Effector memory CD4-positive, alpha-beta T cell (primary cell): ENCODE results near the gene ABCF2.

Experiments
- DNase-seq, 3 donors: peaks; one replicate each; pipeline ENCODE4 v3.0.0-alpha.2; 2020
- H3K27ac ChIP-seq: 2 replicates; pipeline ENCODE4 v1.7.0; 2013; ENCODE audit warnings: mild to moderate bottlenecking, low read length, moderate library complexity; ENCODE audit not compliant: insufficient read depth, poor library complexity, severe bottlenecking
- H3K27me3 ChIP-seq: replicated peaks from 2 replicates; pipeline ENCODE4 v1.7.0; 2013; ENCODE audit warnings: mild to moderate bottlenecking, low read length; ENCODE audit not compliant: insufficient read depth, control insufficient read depth, poor library complexity, severe bottlenecking
- H3K36me3 ChIP-seq: 2 replicates; pipeline ENCODE4 v1.7.0; 2013; ENCODE audit warnings: mild to moderate bottlenecking, low read length, moderate library complexity; ENCODE audit not compliant: control insufficient read depth, insufficient read depth
- H3K4me1 ChIP-seq: 2 replicates; pipeline ENCODE4 v1.7.0; 2013; ENCODE audit warnings: low read length, mild to moderate bottlenecking; ENCODE audit not compliant: control insufficient read depth, insufficient read depth, poor library complexity, severe bottlenecking
- H3K4me3 ChIP-seq: 2 replicates; pipeline ENCODE4 v1.7.0; 2013; ENCODE audit warnings: low read length, low read depth, mild to moderate bottlenecking; ENCODE audit not compliant: insufficient read depth, poor library complexity, severe bottlenecking
- H3K9me3 ChIP-seq: 2 replicates; pipeline ENCODE4 v1.7.0; 2013; ENCODE audit warnings: mild to moderate bottlenecking, low read length, moderate library complexity; ENCODE audit not compliant: control insufficient read depth

Gene ABCF2

GRCh38 chr7:151247611-151248345 lies 20.8 kb upstream of the ABCF2 start:
- no peak for DNase-seq
- Histone ChIP-seq H3K36me3 (no peaks in the 10 kb centered on the region), H3K9me3 (no peaks in the 10 kb centered on the region), H3K4me3 (peak overlapping the region; percentile 47), H3K27me3 (peaks cover 34% of the 10 kb centered on the region), H3K27ac (no peak overlapping the region), H3K4me1 (peaks cover 46% of the 10 kb centered on the region)

DNA sequence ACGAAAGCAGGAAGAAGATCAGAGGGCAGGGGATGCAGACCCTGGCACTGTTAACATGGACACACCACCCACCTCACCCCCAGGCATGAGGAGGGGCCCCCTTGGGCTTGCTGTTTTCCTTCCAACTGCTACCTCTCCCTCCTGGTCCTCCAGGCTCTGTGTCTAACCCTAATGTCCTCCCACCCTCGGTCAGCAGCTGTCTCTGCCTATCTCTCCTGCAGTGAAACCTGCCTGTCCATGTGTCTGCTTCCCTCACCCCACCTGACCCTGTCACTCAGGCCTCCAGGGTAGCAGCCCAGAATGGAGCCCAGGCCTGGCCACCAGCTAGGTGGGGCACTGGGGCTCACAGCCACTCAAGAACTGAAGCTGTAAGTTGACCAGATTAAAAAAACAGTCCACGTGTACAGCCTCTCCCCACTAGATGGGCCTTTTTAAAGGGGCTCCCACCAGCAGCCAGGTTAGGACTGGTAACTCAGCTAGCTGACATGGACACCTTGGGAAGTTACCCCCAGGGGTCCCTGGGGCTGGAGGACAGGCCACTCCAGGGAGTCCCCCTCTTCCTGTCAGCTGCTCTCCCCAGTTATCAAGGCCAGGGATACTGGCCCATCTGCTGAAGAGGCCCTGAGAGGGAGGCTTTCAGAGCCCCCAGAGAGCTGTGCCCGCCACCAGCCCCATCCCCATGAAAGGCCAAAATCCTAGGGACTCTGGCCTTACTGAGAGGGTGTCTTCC lies 20.0 kb upstream of the ABCF2 start:
- H3K27ac ChIP-seq: no peak overlapping the region
- no peaks in the 10 kb centered on the region for H3K36me3 ChIP-seq
- no peaks in the 10 kb centered on the region for H3K9me3 ChIP-seq
- peaks cover 29% of the 10 kb centered on the region for H3K27me3 ChIP-seq
- no peak overlapping the region for H3K4me3 ChIP-seq
- peaks cover 46% of the 10 kb centered on the region for H3K4me1 ChIP-seq
- no peak for DNase-seq

- H3K27ac ChIP-seq: no peak overlapping the region
- no peaks in the 10 kb centered on the region for H3K9me3 ChIP-seq
- no peak for DNase-seq
- peaks cover 42% of the 10 kb centered on the region for H3K4me1 ChIP-seq
- peaks cover 29% of the 10 kb centered on the region for H3K27me3 ChIP-seq
- no peaks in the 10 kb centered on the region for H3K36me3 ChIP-seq
- no peak overlapping the region for H3K4me3 ChIP-seq
These were observed 19.3 kb upstream of the ABCF2 start for GRCh38 chr7:151246102-151246850.

- Histone ChIP-seq H3K27ac (no peak overlapping the region), H3K27me3 (peaks cover 25% of the 10 kb centered on the region)
- DNase-seq: peak; percentile 46 to 58 (median 54)
These were observed 18.5 kb upstream of the ABCF2 start for GRCh38 chr7:151245360-151246101.

GRCh38 chr7:151244841-151245346 lies 17.9 kb upstream of the ABCF2 start:
- Histone ChIP-seq H3K4me3 (peak overlapping the region; percentile 28), H3K4me1 (peaks cover 41% of the 10 kb centered on the region), H3K36me3 (no peaks in the 10 kb centered on the region), H3K9me3 (no peaks in the 10 kb centered on the region), H3K27ac (no peak overlapping the region), H3K27me3 (peaks cover 25% of the 10 kb centered on the region)
- DNase-seq: no peak

More at GRCh38 chr7:151245360-151246101, 18.5 kb upstream of the ABCF2 start:
- Histone ChIP-seq H3K9me3 (no peaks in the 10 kb centered on the region), H3K4me3 (peak overlapping the region; percentile 28), H3K36me3 (no peaks in the 10 kb centered on the region), H3K4me1 (peaks cover 41% of the 10 kb centered on the region)

DNA sequence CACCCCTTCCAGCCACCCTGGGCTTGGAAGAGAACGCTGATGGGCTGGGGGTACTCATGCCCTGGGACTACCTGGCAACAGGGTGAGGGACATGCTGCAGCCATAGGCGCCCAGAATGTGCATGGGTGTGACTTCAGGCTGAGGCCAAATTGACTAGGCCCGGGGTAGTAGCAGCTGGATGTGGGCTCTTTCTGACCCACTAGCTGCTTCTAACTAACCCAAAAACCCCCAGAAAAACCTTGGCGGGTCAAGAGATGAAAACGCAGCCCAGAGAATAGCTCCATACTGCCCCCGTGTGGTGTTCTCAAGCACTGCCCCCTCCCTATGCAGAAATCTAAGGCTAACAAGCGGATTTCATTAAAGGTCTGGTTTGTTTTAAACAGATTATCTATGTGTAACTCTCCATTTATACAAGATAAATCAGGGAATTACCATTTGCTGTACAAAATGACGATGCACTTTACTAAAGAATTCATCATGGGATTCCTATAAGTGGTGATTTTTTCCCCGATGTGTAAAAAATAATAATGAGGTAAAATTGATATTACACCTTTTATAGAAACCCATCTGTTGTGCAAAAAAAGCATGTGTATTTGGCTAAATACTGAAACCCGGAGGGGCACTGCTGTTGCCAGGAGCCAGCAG lies 17.3 kb upstream of the ABCF2 start:
- Histone ChIP-seq H3K9me3 (no peaks in the 10 kb centered on the region), H3K36me3 (peaks cover under 1% of the 10 kb centered on the region), H3K4me1 (peaks cover 40% of the 10 kb centered on the region), H3K27ac (no peak overlapping the region), H3K27me3 (peaks cover 25% of the 10 kb centered on the region), H3K4me3 (peak overlapping the region; percentile 28)
- peak; percentile 26 to 41 (median 37) for DNase-seq

GRCh38 chr7:151243408-151244195 lies 16.6 kb upstream of the ABCF2 start:
- Histone ChIP-seq H3K9me3 (no peaks in the 10 kb centered on the region), H3K4me3 (peak overlapping the region; percentile 30), H3K27me3 (peaks cover 25% of the 10 kb centered on the region), H3K4me1 (peaks cover 38% of the 10 kb centered on the region), H3K27ac (no peak overlapping the region), H3K36me3 (peaks cover 8% of the 10 kb centered on the region)
- peak; percentile 26 to 53 (median 38) for DNase-seq

DNA sequence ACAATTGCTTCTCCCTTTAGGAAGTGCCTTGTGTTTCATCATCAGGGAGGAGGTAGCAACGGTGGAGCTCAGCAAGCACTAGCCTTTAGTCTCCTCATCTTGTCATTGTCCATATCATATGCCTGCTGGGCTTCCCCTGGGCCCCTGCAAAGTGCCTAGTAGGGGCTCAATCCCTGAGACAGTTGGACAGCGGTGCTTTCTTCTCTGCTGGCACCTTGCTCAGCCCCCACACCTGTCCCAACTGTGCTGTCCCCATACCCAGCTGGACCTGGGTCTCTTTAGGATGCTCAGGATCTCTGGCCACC lies 16.0 kb upstream of the ABCF2 start:
- peaks cover 34% of the 10 kb centered on the region for H3K4me1 ChIP-seq
- no peak for DNase-seq
- peak overlapping the region; percentile 30 for H3K4me3 ChIP-seq
- no peaks in the 10 kb centered on the region for H3K9me3 ChIP-seq
- peaks cover 14% of the 10 kb centered on the region for H3K36me3 ChIP-seq
- H3K27me3 ChIP-seq: peaks cover 25% of the 10 kb centered on the region
- no peak overlapping the region for H3K27ac ChIP-seq
